Activated CD8-positive, alpha-beta memory T cell treated with anti-CD3 and anti-CD28 coated beads, Interleukin-2, amount 50 U/mL, for 24 hours (primary cell): ENCODE results near the gene BRD9.
"Not testable (repeated sequence)": the region's sequence is repeated elsewhere in the genome, so short reads cannot be mapped to it uniquely, and the experiment has no call there.

ENCODE experiments used
- DNase-seq: peaks from one replicate; pipeline ENCODE4 v3.0.0-alpha.2; 2020; ENCODE audit errors: extremely low read depth

Gene BRD9

GRCh38 chr5:843926-844325 lies 48.7 kb downstream of the BRD9 start:
- DNase-seq = not testable (repeated sequence)

GRCh38 chr5:843371-843770 lies 49.2 kb downstream of the BRD9 start:
- DNase-seq = not testable (repeated sequence)

- not testable (repeated sequence) for DNase-seq
Observed at GRCh38 chr5:842402-843221, 50.0 kb downstream of the BRD9 start.

- not testable (repeated sequence) for DNase-seq
Observed at GRCh38 chr5:841531-842401, 50.8 kb downstream of the BRD9 start.

- DNase-seq = not testable (repeated sequence)
Observed at GRCh38 chr5:840974-841435, 51.6 kb downstream of the BRD9 start.

GRCh38 chr5:840118-840973 lies 52.3 kb downstream of the BRD9 start:
- not testable (repeated sequence) for DNase-seq

- DNase-seq = not testable (repeated sequence)
Observed at GRCh38 chr5:838431-838851, 54.2 kb downstream of the BRD9 start.

GRCh38 chr5:837621-838121 lies 54.9 kb downstream of the BRD9 start:
- not testable (repeated sequence) for DNase-seq

- DNase-seq = not testable (repeated sequence)
Observed at GRCh38 chr5:835933-836612, 56.5 kb downstream of the BRD9 start.

GRCh38 chr5:834013-834412 lies 58.6 kb downstream of the BRD9 start:
- DNase-seq = not testable (repeated sequence)

- DNase-seq = not testable (repeated sequence)
Observed at GRCh38 chr5:828194-828593, 64.4 kb downstream of the BRD9 start.

GRCh38 chr5:825544-825943 lies 67.1 kb downstream of the BRD9 start:
- not testable (repeated sequence) for DNase-seq

GRCh38 chr5:821504-821903 lies 71.1 kb downstream of the BRD9 start:
- no peak for DNase-seq

- no peak for DNase-seq
Observed at GRCh38 chr5:820245-820644, 72.4 kb downstream of the BRD9 start.

- DNase-seq = no peak
Observed at GRCh38 chr5:819078-819477, 73.5 kb downstream of the BRD9 start.

GRCh38 chr5:816176-816575 lies 76.4 kb downstream of the BRD9 start:
- DNase-seq = no peak

GRCh38 chr5:815449-815848 lies 77.2 kb downstream of the BRD9 start:
- no peak for DNase-seq
